Thoracic aorta (tissue), 2 donors: Measurements from ENCODE around the gene TNFRSF9. TPM values are rescaled to one million over a fixed set of nuclear protein-coding genes. Genes with fewer than 3 reads are reported as not detected.

Experiments
- ATAC-seq: fragments of 150-250 bp; one replicate; pipeline ENCODE4 v1.8.0; 2017; ENCODE audit warnings: low read depth; ENCODE audit not compliant: insufficient number of reproducible peaks, low FRiP score
- DNase-seq: peaks from one replicate; pipeline ENCODE4 v3.0.0-alpha.2; 2020; ENCODE audit warnings: low spot score
- H3K27ac ChIP-seq, 2 donors: fragments of 200-600 bp; sonication (generic); 1 replicate in 1 of 2; 2 replicates in 1 of 2; pipeline ENCODE4 v1.5.1; 2016; ENCODE audit warnings: mild to moderate bottlenecking in 2 of 2, moderate library complexity in 2 of 2
- H3K27me3 ChIP-seq: fragments of 200-600 bp; sonication (generic); replicated peaks from 2 replicates; pipeline ENCODE4 v1.6.0; 2016; ENCODE audit warnings: mild to moderate bottlenecking; ENCODE audit not compliant: insufficient read depth
- H3K36me3 ChIP-seq: fragments of 200-600 bp; sonication (generic); one replicate; pipeline ENCODE4 v1.5.1; 2016
- H3K4me1 ChIP-seq, 2 donors: fragments of 200-600 bp; sonication (generic); 1 replicate in 1 of 2; 2 replicates in 1 of 2; pipeline versions ENCODE4 v1.5.1 to v1.6.0; 2016; ENCODE audit warnings: low read depth in 2 of 2, mild to moderate bottlenecking in 1 of 2; ENCODE audit not compliant: control insufficient read depth in 1 of 2
- H3K4me3 ChIP-seq: fragments of 200-600 bp; sonication (generic); 2 replicates; pipeline ENCODE4 v1.5.1; 2016; ENCODE audit warnings: mild to moderate bottlenecking
- H3K9me3 ChIP-seq: fragments of 200-600 bp; sonication (generic); 2 replicates; pipeline ENCODE4 v1.5.1; 2016
- CTCF ChIP-seq: fragments of 200-600 bp; sonication (generic); IDR thresholded peaks from one replicate; pipeline ENCODE4 v1.5.1; 2019; ENCODE audit warnings: antibody characterized with exemption
- total RNA-seq, 2 donors: library from RNA; depleted of rRNA; stranded (reverse); fragments of >200 nt; gene quantifications; one replicate each; pipeline versions ENCODE4 v1.1.0 to v1.2.3, GENCODE V29; 2016

The TNFRSF9 gene
- not detected for total RNA-seq

GRCh38 chr1:7940745-7941436 is at the start of gene TNFRSF9:
Gene TNFRSF9, minus strand, starts transcription at chr1:7940839. Its CDS starts 845 bp downstream, at chr1:7939994.
- Histone ChIP-seq H3K9me3 (no peaks in the 10 kb centered on the region), H3K27me3 (no peaks in the 10 kb centered on the region), H3K36me3 (no peaks in the 10 kb centered on the region), H3K4me1 (peaks cover 18 to 34% of the 10 kb centered on the region in 2 donors), H3K4me3 (peak within 1 kb of the TSS; percentile 69), H3K27ac (peak within 1 kb of the TSS in 1 of 2 donors; percentile 45)
- ATAC-seq (no peak), DNase-seq (no peak)
- TF ChIP-seq CTCF = no peak

- Histone ChIP-seq H3K4me3 (no peak overlapping the region), H3K36me3 (peaks cover 16% of the 10 kb centered on the region), H3K4me1 (peaks cover 0 to 10% of the 10 kb centered on the region in 2 donors), H3K9me3 (no peaks in the 10 kb centered on the region), H3K27ac (no peak overlapping the region), H3K27me3 (no peaks in the 10 kb centered on the region)
- no peak for ATAC-seq
- no peak for DNase-seq
- no peak for TF ChIP-seq CTCF
These were observed 49.3 kb upstream of the TNFRSF9 start for GRCh38 chr1:7989762-7990428.

- H3K27ac ChIP-seq = no peak overlapping the region
- ATAC-seq = no peak
These were observed 47.9 kb upstream of the TNFRSF9 start for GRCh38 chr1:7988576-7988975.

GRCh38 chr1:7987528-7987927 is 46.9 kb upstream of the TNFRSF9 start:
- ATAC-seq (no peak), DNase-seq (no peak)
- no peak for TF ChIP-seq CTCF
- H3K4me1 ChIP-seq = peaks cover under 1 to 13% of the 10 kb centered on the region in 2 donors
- no peak overlapping the region for H3K4me3 ChIP-seq
- no peaks in the 10 kb centered on the region for H3K9me3 ChIP-seq
- peaks cover 37% of the 10 kb centered on the region for H3K36me3 ChIP-seq
- no peaks in the 10 kb centered on the region for H3K27me3 ChIP-seq
- H3K27ac ChIP-seq = no peak overlapping the region

More at GRCh38 chr1:7988576-7988975, 47.9 kb upstream of the TNFRSF9 start:
- H3K27me3 ChIP-seq = no peaks in the 10 kb centered on the region
- peaks cover 29% of the 10 kb centered on the region for H3K36me3 ChIP-seq
- DNase-seq = no peak
- no peak for TF ChIP-seq CTCF
- H3K9me3 ChIP-seq = no peaks in the 10 kb centered on the region
- H3K4me1 ChIP-seq = peaks cover 0 to 10% of the 10 kb centered on the region in 2 donors
- no peak overlapping the region for H3K4me3 ChIP-seq

- H3K9me3 ChIP-seq = no peaks in the 10 kb centered on the region
- H3K27me3 ChIP-seq = no peaks in the 10 kb centered on the region
- DNase-seq = no peak
- peaks cover 3 to 19% of the 10 kb centered on the region in 2 donors for H3K4me1 ChIP-seq
- no peak overlapping the region for H3K4me3 ChIP-seq
- no peak for TF ChIP-seq CTCF
- peaks cover 39% of the 10 kb centered on the region for H3K36me3 ChIP-seq
- no peak for ATAC-seq
- H3K27ac ChIP-seq = no peak overlapping the region
These were observed 45.4 kb upstream of the TNFRSF9 start for GRCh38 chr1:7985851-7986612.
